GM23248 (cell line): ENCODE data around the gene STK32A. TPM values are rescaled to one million over a fixed set of nuclear protein-coding genes. Genes with fewer than 3 reads are reported as not detected.

ENCODE experiments used
- DNase-seq: peaks from one replicate; pipeline ENCODE4 v3.0.0-alpha.2; 2015
- H2AFZ ChIP-seq: fragments of 200-600 bp; sonication (generic); 2 replicates; pipeline ENCODE4 v1.6.1; 2016; ENCODE audit warnings: antibody characterized with exemption
- H3F3A ChIP-seq: fragments of 200-600 bp; sonication (generic); 2 replicates; pipeline ENCODE4 v1.6.1; 2016; ENCODE audit warnings: mild to moderate bottlenecking, antibody characterized with exemption, mixed run types; ENCODE audit not compliant: insufficient read depth
- H3K27ac ChIP-seq: fragments of 200-600 bp; sonication (generic); 2 replicates; pipeline ENCODE4 v1.5.1; 2016; ENCODE audit warnings: mild to moderate bottlenecking
- H3K27me3 ChIP-seq: fragments of 200-600 bp; sonication (generic); replicated peaks from 2 replicates; pipeline ENCODE4 v1.6.1; 2016; ENCODE audit warnings: mild to moderate bottlenecking; ENCODE audit not compliant: insufficient read depth
- H3K36me3 ChIP-seq: fragments of 200-600 bp; sonication (generic); 2 replicates; pipeline ENCODE4 v1.6.1; 2016; ENCODE audit warnings: low read depth, mild to moderate bottlenecking
- H3K4me1 ChIP-seq: fragments of 200-600 bp; sonication (generic); 2 replicates; pipeline ENCODE4 v1.6.1; 2016; ENCODE audit warnings: mild to moderate bottlenecking; ENCODE audit not compliant: insufficient read depth
- H3K4me2 ChIP-seq: fragments of 200-600 bp; sonication (generic); one replicate; pipeline ENCODE4 v1.6.1; 2016; ENCODE audit warnings: mild to moderate bottlenecking; ENCODE audit not compliant: unreplicated experiment
- H3K4me3 ChIP-seq: fragments of 200-600 bp; sonication (generic); 2 replicates; pipeline ENCODE4 v1.5.1; 2016; ENCODE audit warnings: mild to moderate bottlenecking
- H3K79me2 ChIP-seq: fragments of 200-600 bp; sonication (generic); 2 replicates; pipeline ENCODE4 v1.6.1; 2016; ENCODE audit warnings: mild to moderate bottlenecking; ENCODE audit not compliant: insufficient read depth
- H3K9ac ChIP-seq: fragments of 200-600 bp; sonication (generic); 2 replicates; pipeline ENCODE4 v1.6.1; 2016; ENCODE audit warnings: mild to moderate bottlenecking
- H3K9me2 ChIP-seq: fragments of 200-600 bp; sonication (generic); 2 replicates; pipeline ENCODE4 v1.6.1; 2016; ENCODE audit warnings: mixed run types, mild to moderate bottlenecking, moderate library complexity; ENCODE audit not compliant: insufficient read depth
- H3K9me3 ChIP-seq: fragments of 200-600 bp; sonication (generic); one replicate; pipeline ENCODE4 v1.6.1; 2017; ENCODE audit warnings: low read depth
- H4K20me1 ChIP-seq: fragments of 200-600 bp; sonication (generic); 2 replicates; pipeline ENCODE4 v1.6.0; 2016; ENCODE audit not compliant: insufficient read depth
- EZH2 ChIP-seq: fragments of 200-600 bp; sonication (generic); IDR thresholded peaks from 2 replicates; pipeline ENCODE4 v1.6.1; 2018; ENCODE audit warnings: antibody characterized with exemption, mild to moderate bottlenecking; ENCODE audit not compliant: insufficient read depth, poor library complexity, severe bottlenecking
- EZH2phosphoT487 ChIP-seq: fragments of 200-600 bp; sonication (generic); IDR thresholded peaks from 2 replicates; pipeline ENCODE4 v1.6.1; 2018; ENCODE audit warnings: antibody characterized with exemption, moderate library complexity, mild to moderate bottlenecking, low read depth; ENCODE audit not compliant: insufficient read depth
- WGBS, 2 experiments: methylation state at CpG; one replicate each; pipeline ENCODE4 v1.1.6; 2015 to 2017; ENCODE audit warnings: low lambda C conversion rate in 2 of 2, low coverage in 1 of 2; ENCODE audit errors: missing lambda C conversion rate in 2 of 2; 5-methylcytosine and 5-hydroxymethylcytosine counted together
- in situ Hi-C: fragments of 300-500 bp; cut with MboI; formaldehyde crosslinking; loops from 2 replicates; pipeline ENCODE4 v1.15.0; 2020
- polyA plus RNA-seq: library from polyadenylated mRNA; unstranded; fragments of >200 nt; fragmentation: Nextera tagmentation; extraction: Ambion mirVana; gene quantifications from 2 replicates; pipeline ENCODE4 v1.2.1, GENCODE V29; 2016
- total RNA-seq: library from RNA; depleted of rRNA; stranded (reverse); fragments of >200 nt; shearing (Covaris generic); gene quantifications from 2 replicates; pipeline ENCODE4 v1.2.3, GENCODE V29; 2014

Gene STK32A
- total and polyA plus RNA-seq, 2 experiments from 2014 or later = 1.3 to 1.5 TPM

- no peaks in the 10 kb centered on the region for H3K36me3 ChIP-seq
- no peaks in the 10 kb centered on the region for H3F3A ChIP-seq
- no peak overlapping the region for H3K4me3 ChIP-seq
- in situ Hi-C loops = no loop called here
- no peak overlapping the region for H2AFZ ChIP-seq
- TF ChIP-seq EZH2 (no peak), EZH2phosphoT487 (no peak)
- no peaks in the 10 kb centered on the region for H3K4me1 ChIP-seq
- H3K27me3 ChIP-seq = no peaks in the 10 kb centered on the region
- no peaks in the 10 kb centered on the region for H3K79me2 ChIP-seq
- peak; percentile 50 for DNase-seq
- no peaks in the 10 kb centered on the region for H3K9me3 ChIP-seq
- no peaks in the 10 kb centered on the region for H3K9me2 ChIP-seq
- no peak overlapping the region for H3K9ac ChIP-seq
- no peaks in the 10 kb centered on the region for H4K20me1 ChIP-seq
- whole genome bisulfite sequencing, 2 experiments = 10 to 14% methylated on average over 1 of the region's 1 CpG
- no peak overlapping the region for H3K4me2 ChIP-seq
- no peak overlapping the region for H3K27ac ChIP-seq
These were observed 26.7 kb upstream of the STK32A start for GRCh38 chr5:147208134-147208533.

- H3K27me3 ChIP-seq = no peaks in the 10 kb centered on the region; the same call in 1 of the 2 replicates
- no peaks in the 10 kb centered on the region for H3K36me3 ChIP-seq
- in situ Hi-C loops = no loop called here
- H3K4me1 ChIP-seq = no peaks in the 10 kb centered on the region
- no peaks in the 10 kb centered on the region for H3F3A ChIP-seq
- H2AFZ ChIP-seq = no peak overlapping the region
- 39 to 46% methylated on average over 8 to 9 of the region's 9 CpGs for WGBS, 2 experiments
- peak; percentile 5 for DNase-seq
- H4K20me1 ChIP-seq = no peaks in the 10 kb centered on the region
- no peak overlapping the region for H3K27ac ChIP-seq
- H3K9me3 ChIP-seq = no peaks in the 10 kb centered on the region
- H3K4me3 ChIP-seq = no peak overlapping the region
- H3K9me2 ChIP-seq = no peaks in the 10 kb centered on the region
- TF ChIP-seq EZH2 (no peak), EZH2phosphoT487 (no peak)
- H3K9ac ChIP-seq = no peak overlapping the region
- no peaks in the 10 kb centered on the region for H3K79me2 ChIP-seq
- H3K4me2 ChIP-seq = no peak overlapping the region
These were observed 18.2 kb upstream of the STK32A start for GRCh38 chr5:147216552-147217154.

GRCh38 chr5:147223343-147223742 is 11.5 kb upstream of the STK32A start:
- Histone ChIP-seq H3K9me3 (no peaks in the 10 kb centered on the region), H3K4me2 (no peak overlapping the region), H3K9me2 (no peaks in the 10 kb centered on the region), H3K79me2 (no peaks in the 10 kb centered on the region), H4K20me1 (no peaks in the 10 kb centered on the region), H3F3A (no peaks in the 10 kb centered on the region), H3K4me1 (no peaks in the 10 kb centered on the region), H3K36me3 (no peaks in the 10 kb centered on the region), H3K27ac (no peak overlapping the region), H3K4me3 (no peak overlapping the region), H3K9ac (no peak overlapping the region), H2AFZ (no peak overlapping the region), H3K27me3 (0 out of 2 replicates have a peak, but pooled peaks cover 9% of the 10 kb centered on the region)
- in situ Hi-C loops = loop anchor here (10.0 kb wide), 2 partner anchors 141 to 351 kb away; no protein-coding TSS in a partner anchor
- no peak for TF ChIP-seq EZH2
- no peak for TF ChIP-seq EZH2phosphoT487
- no peak for DNase-seq
- WGBS, 2 experiments = 33 to 41% methylated on average over 2 of the region's 2 CpGs

GRCh38 chr5:147223948-147224791 is 10.7 kb upstream of the STK32A start:
- H3K79me2 ChIP-seq = no peaks in the 10 kb centered on the region
- H3K27me3 ChIP-seq = 0 out of 2 replicates have a peak, but pooled peaks cover 9% of the 10 kb centered on the region
- DNase-seq = peak; percentile 68
- WGBS, 2 experiments = 40 to 49% methylated on average over 3 of the region's 3 CpGs
- H3K4me1 ChIP-seq = no peaks in the 10 kb centered on the region
- H3K4me3 ChIP-seq = no peak overlapping the region
- H3K9ac ChIP-seq = no peak overlapping the region
- no peak overlapping the region for H2AFZ ChIP-seq
- TF ChIP-seq EZH2 (no peak), EZH2phosphoT487 (no peak)
- no peaks in the 10 kb centered on the region for H3K9me2 ChIP-seq
- no peaks in the 10 kb centered on the region for H4K20me1 ChIP-seq
- H3K27ac ChIP-seq = no peak overlapping the region
- in situ Hi-C loops = loop anchor here (10.0 kb wide), 2 partner anchors 141 to 351 kb away; no protein-coding TSS in a partner anchor
- H3K36me3 ChIP-seq = no peaks in the 10 kb centered on the region
- no peaks in the 10 kb centered on the region for H3K9me3 ChIP-seq
- no peak overlapping the region for H3K4me2 ChIP-seq
- no peaks in the 10 kb centered on the region for H3F3A ChIP-seq
